Measurements from ENCODE around the gene SGSM2. TPM values are rescaled to one million over a fixed set of nuclear protein-coding genes. Genes with fewer than 3 reads are reported as not detected.

The SGSM2 gene
- total and polyA plus RNA-seq, 2 of the 8 experiments (the other 6 are each of a cell fraction or from before 2014, with no cell fraction given), result 44.5 to 77.7 TPM

DNA sequence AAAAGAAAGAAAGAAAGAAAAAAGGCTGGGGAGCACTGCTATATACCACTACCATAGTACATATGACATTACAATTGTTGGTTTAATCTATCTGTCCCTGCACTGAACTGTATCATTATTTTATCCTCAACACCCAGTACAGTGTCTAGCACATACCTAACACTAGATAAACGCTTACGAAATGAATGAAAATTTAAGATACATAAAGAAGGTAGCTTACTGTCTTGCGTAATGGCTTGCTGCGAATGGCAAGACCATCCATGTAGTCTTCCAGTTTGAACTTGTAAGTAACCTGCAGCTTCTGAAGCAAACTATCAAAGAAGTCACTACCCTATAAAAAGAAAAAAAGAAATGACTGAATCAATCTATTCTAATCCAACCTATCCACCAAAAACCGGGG is 40.3 kb upstream of the SGSM2 start (continued):
- TF ChIP-seq, protein P1, sequence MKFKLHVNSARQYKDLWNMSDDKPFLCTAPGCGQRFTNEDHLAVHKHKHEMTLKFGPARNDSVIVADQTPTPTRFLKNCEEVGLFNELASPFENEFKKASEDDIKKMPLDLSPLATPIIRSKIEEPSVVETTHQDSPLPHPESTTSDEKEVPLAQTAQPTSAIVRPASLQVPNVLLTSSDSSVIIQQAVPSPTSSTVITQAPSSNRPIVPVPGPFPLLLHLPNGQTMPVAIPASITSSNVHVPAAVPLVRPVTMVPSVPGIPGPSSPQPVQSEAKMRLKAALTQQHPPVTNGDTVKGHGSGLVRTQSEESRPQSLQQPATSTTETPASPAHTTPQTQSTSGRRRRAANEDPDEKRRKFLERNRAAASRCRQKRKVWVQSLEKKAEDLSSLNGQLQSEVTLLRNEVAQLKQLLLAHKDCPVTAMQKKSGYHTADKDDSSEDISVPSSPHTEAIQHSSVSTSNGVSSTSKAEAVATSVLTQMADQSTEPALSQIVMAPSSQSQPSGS (IDR thresholded peaks at IDR 0.05; ENCODE audit: low read length), result no peak
- TF ChIP-seq PHF8 (conservative IDR thresholded peaks at IDR 0.05; ENCODE audit: low read depth, low read length), result no peak

Measured in H1 (cell line).